T1000 (cell line): ENCODE results near the gene NPIPA1.
"Not testable (repeated sequence)": the region's sequence is repeated elsewhere in the genome, so short reads cannot be mapped to it uniquely, and the experiment has no call there.

Experiments used
- DNase-seq: peaks from one replicate; lab custom pipeline; 2025; ENCODE audit warnings: mixed read lengths; lab: John Stamatoyannopoulos, UW

NPIPA1 gene

GRCh38 chr16:14930971-14931370 lies 6.3 kb upstream of the NPIPA1 start:
- not testable (repeated sequence) for DNase-seq

GRCh38 chr16:14932581-14933375 lies 4.5 kb upstream of the NPIPA1 start:
- not testable (repeated sequence) for DNase-seq

- DNase-seq: not testable (repeated sequence)
These were observed 751 bp downstream of the NPIPA1 start for GRCh38 chr16:14937994-14938393.

- DNase-seq: not testable (repeated sequence)
These were observed 5.4 kb downstream of the NPIPA1 start for GRCh38 chr16:14942686-14943085.

GRCh38 chr16:14955546-14956231 lies 18.4 kb downstream of the NPIPA1 start:
- no peak for DNase-seq

- no peak for DNase-seq
These were observed 20.5 kb downstream of the NPIPA1 start for GRCh38 chr16:14957576-14958322.

- DNase-seq: no peak
These were observed 21.0 kb downstream of the NPIPA1 start for GRCh38 chr16:14958323-14958600.

GRCh38 chr16:14958970-14959369 lies 21.7 kb downstream of the NPIPA1 start:
- peak; percentile 17 for DNase-seq

- DNase-seq: no peak
These were observed 24.4 kb downstream of the NPIPA1 start for GRCh38 chr16:14961405-14962186.

- DNase-seq: no peak
These were observed 26.3 kb downstream of the NPIPA1 start for GRCh38 chr16:14963281-14964173.

- DNase-seq: no peak
These were observed 28.1 kb downstream of the NPIPA1 start for GRCh38 chr16:14965328-14965727.

GRCh38 chr16:14969795-14970194 lies 32.6 kb downstream of the NPIPA1 start:
- DNase-seq: not testable (repeated sequence)

- not testable (repeated sequence) for DNase-seq
These were observed 34.5 kb downstream of the NPIPA1 start for GRCh38 chr16:14971621-14972228.

GRCh38 chr16:14973785-14974322 lies 36.6 kb downstream of the NPIPA1 start:
- DNase-seq: not testable (repeated sequence)

GRCh38 chr16:14974331-14974655 lies 37.0 kb downstream of the NPIPA1 start:
- DNase-seq: not testable (repeated sequence)

GRCh38 chr16:14974656-14975417 lies 37.6 kb downstream of the NPIPA1 start, which contains the start of gene PDXDC1:
TSS of gene PDXDC1 (plus strand) at chr16:14975026. CDS start at chr16:14975200, 174 bp downstream.
- peak; percentile 96 for DNase-seq

- not testable (repeated sequence) for DNase-seq
These were observed 38.4 kb downstream of the NPIPA1 start for GRCh38 chr16:14975418-14976194.

- DNase-seq: not testable (repeated sequence)
These were observed 39.9 kb downstream of the NPIPA1 start for GRCh38 chr16:14976971-14977736.
